ENCODE results near the gene MTUS2. TPM values are rescaled to one million over a fixed set of nuclear protein-coding genes. Genes with fewer than 3 reads are reported as not detected.

MTUS2 gene
- polyA plus RNA-seq, 1 donor from 2014 or later, result 4.4 TPM

DNA sequence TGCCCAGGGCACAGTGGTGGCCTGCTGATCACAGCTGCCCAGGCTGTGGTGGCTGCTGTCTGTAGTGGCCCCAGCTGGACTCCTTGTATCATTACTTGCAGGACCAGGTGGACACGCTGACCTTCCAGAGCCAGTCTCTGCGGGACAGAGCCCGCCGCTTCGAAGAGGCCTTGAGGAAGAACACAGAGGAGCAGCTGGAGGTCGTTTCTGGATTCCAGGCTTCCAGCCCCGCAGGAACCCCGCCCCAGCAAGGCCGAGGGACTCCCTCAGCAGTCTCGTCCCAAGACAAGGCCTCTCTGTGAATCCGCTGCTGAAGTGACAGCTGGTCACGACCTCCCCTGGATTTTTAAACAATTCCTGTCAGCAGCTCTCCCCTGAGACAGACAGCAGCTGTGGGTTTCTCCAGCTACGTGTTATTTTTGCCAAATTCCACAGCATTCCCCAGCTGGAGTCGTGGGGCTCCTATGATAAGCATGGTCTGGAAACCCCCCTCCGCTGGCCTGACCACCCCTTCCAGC is 677.1 kb downstream of the MTUS2 start:
- Histone ChIP-seq H3K4me3 (ENCODE audit: low read length) (no peak overlapping the region), H3K4me2 (ENCODE audit: low read length) (no peak overlapping the region), H3F3A (ENCODE audit: insufficient read depth, low read length, poor library complexity, severe bottlenecking) (no peaks in the 10 kb centered on the region), H3K79me2 (replicated peaks; ENCODE audit: insufficient read depth, low read length) (no peaks in the 10 kb centered on the region), H3K9me2 (ENCODE audit: insufficient read depth, low read length) (no peaks in the 10 kb centered on the region), H3K9ac (ENCODE audit: low read length) (no peak overlapping the region), H3K36me3 (ENCODE audit: insufficient read depth, low read length) (no peaks in the 10 kb centered on the region), H3K27me3 (ENCODE audit: insufficient read depth, low read depth, low read length) (no peaks in the 10 kb centered on the region), H3K27ac (ENCODE audit: low read length) (no peak overlapping the region), H4K20me1 (ENCODE audit: insufficient read depth) (no peaks in the 10 kb centered on the region), H2AFZ (ENCODE audit: low read depth, low read length) (no peak overlapping the region), H3K9me3 (ENCODE audit: low read length) (no peaks in the 10 kb centered on the region)
- no peak for TF ChIP-seq TAF1 (IDR thresholded peaks at IDR 0.05; ENCODE audit: low read depth)
- TF ChIP-seq RAD21 (conservative IDR thresholded peaks at IDR 0.05), result no peak
- TF ChIP-seq, protein P1, sequence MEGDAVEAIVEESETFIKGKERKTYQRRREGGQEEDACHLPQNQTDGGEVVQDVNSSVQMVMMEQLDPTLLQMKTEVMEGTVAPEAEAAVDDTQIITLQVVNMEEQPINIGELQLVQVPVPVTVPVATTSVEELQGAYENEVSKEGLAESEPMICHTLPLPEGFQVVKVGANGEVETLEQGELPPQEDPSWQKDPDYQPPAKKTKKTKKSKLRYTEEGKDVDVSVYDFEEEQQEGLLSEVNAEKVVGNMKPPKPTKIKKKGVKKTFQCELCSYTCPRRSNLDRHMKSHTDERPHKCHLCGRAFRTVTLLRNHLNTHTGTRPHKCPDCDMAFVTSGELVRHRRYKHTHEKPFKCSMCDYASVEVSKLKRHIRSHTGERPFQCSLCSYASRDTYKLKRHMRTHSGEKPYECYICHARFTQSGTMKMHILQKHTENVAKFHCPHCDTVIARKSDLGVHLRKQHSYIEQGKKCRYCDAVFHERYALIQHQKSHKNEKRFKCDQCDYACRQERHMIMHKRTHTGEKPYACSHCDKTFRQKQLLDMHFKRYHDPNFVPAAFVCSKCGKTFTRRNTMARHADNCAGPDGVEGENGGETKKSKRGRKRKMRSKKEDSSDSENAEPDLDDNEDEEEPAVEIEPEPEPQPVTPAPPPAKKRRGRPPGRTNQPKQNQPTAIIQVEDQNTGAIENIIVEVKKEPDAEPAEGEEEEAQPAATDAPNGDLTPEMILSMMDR (IDR thresholded peaks at IDR 0.05; ENCODE audit: poor library complexity, severe bottlenecking), result no peak
- TF ChIP-seq, protein P2, sequence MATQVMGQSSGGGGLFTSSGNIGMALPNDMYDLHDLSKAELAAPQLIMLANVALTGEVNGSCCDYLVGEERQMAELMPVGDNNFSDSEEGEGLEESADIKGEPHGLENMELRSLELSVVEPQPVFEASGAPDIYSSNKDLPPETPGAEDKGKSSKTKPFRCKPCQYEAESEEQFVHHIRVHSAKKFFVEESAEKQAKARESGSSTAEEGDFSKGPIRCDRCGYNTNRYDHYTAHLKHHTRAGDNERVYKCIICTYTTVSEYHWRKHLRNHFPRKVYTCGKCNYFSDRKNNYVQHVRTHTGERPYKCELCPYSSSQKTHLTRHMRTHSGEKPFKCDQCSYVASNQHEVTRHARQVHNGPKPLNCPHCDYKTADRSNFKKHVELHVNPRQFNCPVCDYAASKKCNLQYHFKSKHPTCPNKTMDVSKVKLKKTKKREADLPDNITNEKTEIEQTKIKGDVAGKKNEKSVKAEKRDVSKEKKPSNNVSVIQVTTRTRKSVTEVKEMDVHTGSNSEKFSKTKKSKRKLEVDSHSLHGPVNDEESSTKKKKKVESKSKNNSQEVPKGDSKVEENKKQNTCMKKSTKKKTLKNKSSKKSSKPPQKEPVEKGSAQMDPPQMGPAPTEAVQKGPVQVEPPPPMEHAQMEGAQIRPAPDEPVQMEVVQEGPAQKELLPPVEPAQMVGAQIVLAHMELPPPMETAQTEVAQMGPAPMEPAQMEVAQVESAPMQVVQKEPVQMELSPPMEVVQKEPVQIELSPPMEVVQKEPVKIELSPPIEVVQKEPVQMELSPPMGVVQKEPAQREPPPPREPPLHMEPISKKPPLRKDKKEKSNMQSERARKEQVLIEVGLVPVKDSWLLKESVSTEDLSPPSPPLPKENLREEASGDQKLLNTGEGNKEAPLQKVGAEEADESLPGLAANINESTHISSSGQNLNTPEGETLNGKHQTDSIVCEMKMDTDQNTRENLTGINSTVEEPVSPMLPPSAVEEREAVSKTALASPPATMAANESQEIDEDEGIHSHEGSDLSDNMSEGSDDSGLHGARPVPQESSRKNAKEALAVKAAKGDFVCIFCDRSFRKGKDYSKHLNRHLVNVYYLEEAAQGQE (IDR thresholded peaks at IDR 0.05; ENCODE audit: borderline replicate concordance), result no peak
- TF ChIP-seq MXI1 (conservative IDR thresholded peaks at IDR 0.05; ENCODE audit: poor library complexity, severe bottlenecking), result no peak
- no peak for TF ChIP-seq POLR2AphosphoS5 (IDR thresholded peaks at IDR 0.05)
- TF ChIP-seq EP300 (conservative IDR thresholded peaks at IDR 0.05; ENCODE audit: poor library complexity, severe bottlenecking), result no peak
- no peak for TF ChIP-seq EZH2 (IDR thresholded peaks at IDR 0.05; ENCODE audit: borderline replicate concordance, insufficient read depth, low read length, poor library complexity, severe bottlenecking)
- no peak for TF ChIP-seq SMC3 (conservative IDR thresholded peaks at IDR 0.05; ENCODE audit: poor library complexity)

DNA sequence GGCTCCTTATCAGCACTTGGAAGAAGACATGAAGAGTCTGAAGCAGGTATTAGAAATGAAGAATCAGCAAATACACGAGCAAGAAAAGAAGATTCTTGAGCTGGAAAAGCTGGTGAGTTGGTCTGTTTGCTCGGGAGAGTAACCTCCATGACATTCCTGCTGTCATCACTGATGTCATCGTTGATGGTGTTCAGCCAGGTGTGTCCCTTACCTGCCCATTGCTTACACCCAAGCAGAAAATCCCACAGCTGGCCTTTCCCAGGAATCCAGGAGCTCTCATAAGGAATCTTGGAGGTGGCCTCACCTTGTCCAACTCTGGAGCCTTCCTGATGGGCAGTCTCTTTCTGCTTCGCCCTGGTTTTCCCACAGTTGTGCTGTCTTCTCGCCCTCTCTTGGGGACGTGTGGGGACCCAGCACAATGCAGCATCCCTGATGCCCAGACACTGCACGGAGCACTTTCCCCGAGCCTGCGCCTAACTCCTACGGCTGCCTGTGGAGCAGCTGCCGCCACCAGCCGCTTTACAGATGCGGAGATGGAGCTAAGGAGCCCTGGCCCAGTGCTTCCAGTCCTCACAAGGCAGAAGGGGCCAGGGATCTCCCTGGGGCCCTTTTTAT is 678.4 kb downstream of the MTUS2 start:
- H3K79me2 ChIP-seq (replicated peaks; ENCODE audit: insufficient read depth, low read length), result no peaks in the 10 kb centered on the region
- H3K9ac ChIP-seq (ENCODE audit: low read length), result no peak overlapping the region
- no peaks in the 10 kb centered on the region for H3K27me3 ChIP-seq (ENCODE audit: insufficient read depth, low read depth, low read length)
- no peaks in the 10 kb centered on the region for H4K20me1 ChIP-seq (ENCODE audit: insufficient read depth)
- no peak for TF ChIP-seq TAF1 (IDR thresholded peaks at IDR 0.05; ENCODE audit: low read depth)
- no peaks in the 10 kb centered on the region for H3K9me3 ChIP-seq (ENCODE audit: low read length)
- no peaks in the 10 kb centered on the region for H3K36me3 ChIP-seq (ENCODE audit: insufficient read depth, low read length)
- H3K4me3 ChIP-seq (ENCODE audit: low read length), result no peak overlapping the region
- no peaks in the 10 kb centered on the region for H3K9me2 ChIP-seq (ENCODE audit: insufficient read depth, low read length)
- no peaks in the 10 kb centered on the region for H3F3A ChIP-seq (ENCODE audit: insufficient read depth, low read length, poor library complexity, severe bottlenecking)
- H2AFZ ChIP-seq (ENCODE audit: low read depth, low read length), result no peak overlapping the region
- no peak overlapping the region for H3K4me2 ChIP-seq (ENCODE audit: low read length)
- no peak overlapping the region for H3K27ac ChIP-seq (ENCODE audit: low read length)

Data from neural cell (in vitro differentiated cells).